Right renal pelvis (tissue), 4 donors: ENCODE measurements around the gene HOXA5. TPM values are rescaled to one million over a fixed set of nuclear protein-coding genes. Genes with fewer than 3 reads are reported as not detected.
A peak's percentile ranks its signal among the peaks of the same experiment; 100 is the strongest.

ENCODE experiments used
- DNase-seq, 4 donors: peaks; one replicate each; pipeline ENCODE4 v3.0.0-alpha.2; 2013; ENCODE audit warnings: low read depth in 4 of 4, low spot score in 3 of 4, missing footprints in 1 of 4
- polyA plus RNA-seq, 4 donors: library from polyadenylated mRNA; unstranded; fragments of 120-200 nt; gene quantifications; one replicate each; pipeline ENCODE4 v1.2.1, GENCODE V29; 2013; ENCODE audit not compliant: insufficient read length in 4 of 4

HOXA5 gene
- polyA plus RNA-seq: 10 to 100 TPM; 71.9 to 83.8 (median 78.1) TPM

DNA sequence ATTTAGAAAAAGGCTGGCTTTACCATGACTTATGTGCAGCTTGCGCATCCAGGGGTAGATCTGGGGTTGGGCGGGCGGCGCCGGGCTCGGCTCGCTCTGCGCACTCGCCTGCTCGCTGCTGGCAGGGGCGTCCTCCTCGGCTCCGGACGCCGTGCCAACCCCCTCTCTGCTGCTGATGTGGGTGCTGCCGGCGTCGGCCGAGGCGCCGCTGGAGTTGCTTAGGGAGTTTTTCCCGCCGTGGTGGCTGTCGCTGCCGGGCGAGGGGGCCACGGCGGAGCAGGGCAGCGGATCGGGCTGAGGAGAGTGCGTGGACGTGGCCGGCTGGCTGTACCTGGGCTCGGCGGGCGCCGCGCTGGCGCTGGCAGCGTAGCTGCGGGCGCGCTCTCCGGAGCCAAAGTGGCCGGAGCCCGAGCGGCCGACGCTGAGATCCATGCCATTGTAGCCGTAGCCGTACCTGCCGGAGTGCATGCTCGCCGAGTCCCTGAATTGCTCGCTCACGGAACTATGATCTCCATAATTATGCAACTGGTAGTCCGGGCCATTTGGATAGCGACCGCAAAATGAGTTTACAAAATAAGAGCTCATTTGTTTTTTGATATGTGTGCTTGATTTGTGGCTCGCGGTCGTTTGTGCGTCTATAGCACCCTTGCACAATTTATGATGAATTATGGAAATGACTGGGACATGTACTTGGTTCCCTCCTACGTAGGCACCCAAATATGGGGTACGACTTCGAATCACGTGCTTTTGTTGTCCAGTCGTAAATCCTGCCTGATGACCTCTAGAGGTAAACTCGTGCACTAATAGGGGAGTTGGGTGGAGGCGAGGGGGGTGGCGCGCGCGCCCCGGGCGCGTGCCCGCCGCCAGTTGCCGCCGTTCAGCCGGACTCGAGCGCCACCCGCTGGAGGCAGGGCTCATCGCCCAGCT lies at the start of gene HOXA5:
TSS of gene HOXA5 (minus strand) at position 659 of the 927 bp plus-strand sequence. CDS start at position 585, 74 bp downstream.
- peak in 2 of 4 donors; percentile 88 to 90 for DNase-seq

DNA sequence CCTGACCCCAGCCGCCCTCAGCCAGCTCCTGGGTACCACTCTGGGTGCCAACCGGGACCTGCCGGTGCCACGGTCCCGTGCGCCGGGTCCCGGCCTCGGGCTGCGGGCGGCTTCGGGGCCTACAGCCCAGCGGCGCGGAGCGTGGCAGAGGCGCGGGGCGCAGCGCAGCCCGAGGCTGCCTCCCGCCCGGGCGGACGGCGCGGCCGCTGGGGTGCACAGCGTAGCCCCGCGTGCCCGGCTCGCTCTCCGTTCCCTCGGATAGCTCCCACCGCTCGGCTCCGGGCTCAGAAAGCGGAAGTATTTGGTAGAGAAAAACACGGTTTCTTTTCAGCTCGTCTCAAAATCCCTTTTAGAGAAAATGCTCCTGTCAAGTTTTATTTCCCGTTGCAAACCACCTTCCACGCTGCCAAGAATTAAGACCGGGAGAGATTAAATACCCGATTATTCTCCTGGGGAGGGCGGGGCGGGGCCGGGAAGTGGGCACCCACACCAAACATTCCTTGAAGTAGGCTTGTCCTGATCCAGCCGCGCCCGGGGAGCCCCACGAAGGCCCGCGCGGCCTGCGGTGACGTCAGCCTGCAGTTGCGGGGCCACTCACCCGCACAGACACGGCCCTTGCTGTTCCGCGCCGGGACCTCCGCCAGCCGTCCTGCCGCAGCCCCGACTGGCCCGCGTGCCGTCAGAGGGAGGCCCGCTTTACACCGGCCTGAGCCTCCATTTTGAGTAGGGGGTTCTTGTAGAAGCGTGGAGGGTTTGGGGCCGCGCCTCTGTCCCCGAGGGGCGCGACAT lies 49.3 kb upstream of the HOXA5 start:
- no peak for DNase-seq

DNA sequence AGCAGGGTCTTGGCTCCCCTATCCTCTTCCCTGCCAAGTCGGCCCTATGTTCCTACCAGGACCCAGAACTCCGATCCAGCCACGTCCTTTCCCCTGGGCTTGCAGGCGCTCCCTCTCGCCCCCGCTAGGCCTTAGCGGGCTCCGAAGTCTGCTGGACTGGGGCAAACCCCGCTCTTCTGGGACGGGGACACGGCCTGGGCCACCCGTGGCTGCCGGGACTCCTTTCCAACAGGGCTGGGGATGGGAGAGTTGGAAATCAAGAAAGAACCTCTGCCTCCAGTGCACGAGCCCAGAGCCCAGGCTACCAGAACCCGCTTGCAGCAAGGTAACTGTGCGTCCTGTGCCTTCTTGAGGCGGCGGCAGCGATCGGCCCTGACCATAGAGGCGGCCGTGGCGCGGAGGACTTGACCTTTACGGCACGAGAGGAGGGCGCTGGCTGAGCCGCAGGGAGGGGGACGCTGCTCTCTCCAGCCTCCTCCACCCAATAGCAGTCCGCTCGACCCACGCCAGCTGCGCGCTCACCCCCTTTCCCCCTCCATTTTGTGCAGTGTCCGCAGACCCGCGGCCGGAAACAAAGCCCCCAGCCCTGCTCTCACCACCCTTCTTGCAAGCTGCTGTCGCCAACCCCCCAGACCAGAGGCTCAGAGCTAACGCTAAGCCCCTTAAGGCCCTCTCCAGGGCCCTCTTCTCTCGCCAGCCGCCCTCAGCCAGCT lies 48.5 kb upstream of the HOXA5 start:
- DNase-seq: no peak

DNA sequence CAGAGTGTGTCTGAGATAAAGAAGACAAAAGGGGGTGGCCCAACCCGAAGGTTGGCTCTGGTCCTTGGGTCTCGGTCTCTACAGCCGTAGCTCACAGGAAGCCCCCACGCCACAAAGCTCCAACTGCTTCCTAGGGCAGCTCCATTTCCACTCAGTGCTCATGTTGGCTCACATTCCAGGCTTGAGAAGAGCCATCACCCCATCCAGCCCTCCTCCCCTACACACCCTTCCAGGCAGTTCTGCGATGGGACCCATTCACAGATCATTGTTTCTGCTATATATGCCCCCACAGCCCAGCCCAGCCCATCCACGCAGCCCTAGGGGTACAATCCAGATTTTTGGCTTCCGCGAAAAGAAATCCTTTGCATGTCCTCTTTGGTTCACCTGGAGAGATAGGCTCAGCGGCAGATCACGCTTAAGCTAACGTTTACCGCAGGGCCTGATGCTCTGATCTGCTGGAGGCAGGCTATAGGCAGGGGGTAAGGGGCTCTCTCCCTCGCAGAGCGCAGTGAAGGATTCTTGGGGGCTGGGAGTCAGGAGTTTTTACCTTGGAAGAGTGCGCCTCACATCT lies 47.8 kb upstream of the HOXA5 start:
- no peak for DNase-seq

DNA sequence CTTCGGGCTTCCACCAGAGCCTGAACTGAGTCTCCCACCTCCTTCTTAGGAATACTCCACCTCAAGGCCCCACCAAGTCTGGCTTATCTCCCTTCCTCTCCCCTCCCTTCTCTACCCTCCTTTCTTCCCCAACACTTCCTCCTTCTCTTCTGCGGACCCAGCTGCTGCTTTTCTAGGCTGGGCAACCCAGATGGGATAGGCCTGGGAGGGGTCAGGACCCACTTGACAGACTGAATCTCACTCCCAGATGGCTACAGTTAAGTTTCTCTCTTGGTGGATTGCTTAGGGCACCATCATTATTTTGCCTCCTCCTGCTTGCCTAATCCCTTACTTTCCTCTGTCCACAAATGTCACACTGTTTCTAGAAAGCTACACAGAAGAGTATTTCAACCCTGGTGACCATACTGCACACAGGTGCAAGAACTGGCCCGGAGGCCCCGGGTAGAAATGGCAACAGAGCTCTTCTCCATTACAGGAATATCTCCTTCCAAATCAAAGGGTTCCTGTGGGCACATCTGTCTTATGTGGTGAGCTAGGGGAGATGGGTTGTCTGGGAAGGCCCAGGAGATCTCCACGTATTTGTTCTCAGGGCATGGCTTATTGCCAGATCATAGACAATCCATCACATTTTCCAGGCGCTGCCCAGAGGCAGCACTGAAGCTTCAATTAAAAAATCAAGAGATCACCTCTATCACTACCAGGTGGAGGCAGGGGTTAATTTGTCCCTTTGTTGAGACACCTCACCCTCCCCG lies 46.7 kb upstream of the HOXA5 start:
- DNase-seq: no peak

DNA sequence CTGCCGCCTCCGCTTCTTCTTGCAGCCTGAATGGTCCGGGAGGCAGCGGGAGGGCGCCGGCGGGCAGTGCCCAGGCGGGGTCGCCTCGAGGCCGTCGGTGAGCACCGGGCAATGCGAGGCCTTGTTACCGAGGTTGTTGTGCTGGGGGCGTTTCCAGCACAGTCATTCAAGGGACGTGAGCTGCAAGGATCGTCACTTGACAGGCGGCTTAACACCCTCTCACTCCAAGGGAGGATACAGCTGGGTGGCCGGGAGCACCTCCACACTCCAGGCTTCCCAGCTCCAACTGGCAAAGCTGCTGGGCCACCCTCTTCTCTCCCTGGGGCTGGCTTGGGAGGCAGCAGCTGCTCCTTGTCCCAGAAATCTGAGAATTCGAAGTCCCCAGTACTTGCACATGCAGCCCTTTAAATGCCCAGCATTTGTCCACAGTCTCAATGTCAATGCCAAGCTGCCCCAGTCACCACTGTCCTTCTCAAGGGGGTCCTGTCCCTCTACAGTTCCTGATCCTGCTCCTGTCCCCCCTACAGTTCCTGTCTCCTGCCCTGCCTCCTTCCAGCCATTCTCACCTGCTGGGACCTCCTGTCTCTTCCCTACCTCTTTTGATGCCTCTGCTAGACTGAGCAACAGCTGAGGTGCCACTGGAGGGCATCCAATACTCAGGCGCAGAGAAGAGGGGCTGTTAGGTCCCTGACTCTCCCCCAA lies 46.0 kb upstream of the HOXA5 start:
- DNase-seq: no peak

DNA sequence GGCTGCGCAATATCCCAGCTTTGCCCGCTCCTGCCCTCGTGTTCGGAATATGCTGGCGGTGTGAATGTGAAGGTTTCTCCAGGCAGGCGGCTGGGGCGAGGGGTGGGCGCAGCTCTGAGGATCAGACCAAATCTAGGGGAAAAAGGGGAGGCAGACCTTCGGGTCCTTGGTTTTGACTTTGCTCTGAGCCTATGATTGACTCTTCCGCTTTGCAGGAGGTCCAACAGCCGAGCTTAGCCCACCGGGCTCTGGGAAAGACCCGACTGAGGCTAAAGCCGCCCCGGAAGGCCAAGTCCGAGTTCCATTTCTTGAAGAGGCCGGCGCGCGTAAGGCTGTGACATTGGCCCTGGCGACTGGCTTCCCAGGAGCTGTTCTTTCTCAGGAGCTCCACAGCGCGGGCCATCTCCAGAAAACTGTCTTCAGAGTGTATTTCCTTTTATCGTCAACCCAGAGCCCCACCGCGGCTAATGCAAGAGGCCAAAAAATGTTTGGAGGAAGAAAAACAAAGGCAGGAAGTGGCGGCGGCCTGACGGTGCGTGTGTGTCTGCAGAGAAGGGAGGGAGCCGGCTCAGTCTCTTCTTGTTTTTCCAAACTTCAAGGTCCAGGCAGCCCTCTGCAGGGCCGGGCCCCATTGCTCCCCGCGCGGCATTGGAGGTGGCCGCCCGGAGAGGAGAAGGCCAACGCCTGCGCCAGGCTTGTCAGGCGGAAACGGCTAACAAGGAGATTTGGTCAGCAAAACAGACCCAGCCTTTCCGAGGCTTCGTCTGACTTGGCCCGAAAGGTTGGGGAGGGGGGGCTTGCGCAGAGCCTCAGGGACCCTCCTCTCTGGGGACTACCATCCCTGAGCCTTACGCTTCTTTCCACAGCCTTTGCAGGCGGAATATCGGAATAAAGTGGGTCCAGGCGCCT lies 45.2 kb upstream of the HOXA5 start:
- no peak for DNase-seq

DNA sequence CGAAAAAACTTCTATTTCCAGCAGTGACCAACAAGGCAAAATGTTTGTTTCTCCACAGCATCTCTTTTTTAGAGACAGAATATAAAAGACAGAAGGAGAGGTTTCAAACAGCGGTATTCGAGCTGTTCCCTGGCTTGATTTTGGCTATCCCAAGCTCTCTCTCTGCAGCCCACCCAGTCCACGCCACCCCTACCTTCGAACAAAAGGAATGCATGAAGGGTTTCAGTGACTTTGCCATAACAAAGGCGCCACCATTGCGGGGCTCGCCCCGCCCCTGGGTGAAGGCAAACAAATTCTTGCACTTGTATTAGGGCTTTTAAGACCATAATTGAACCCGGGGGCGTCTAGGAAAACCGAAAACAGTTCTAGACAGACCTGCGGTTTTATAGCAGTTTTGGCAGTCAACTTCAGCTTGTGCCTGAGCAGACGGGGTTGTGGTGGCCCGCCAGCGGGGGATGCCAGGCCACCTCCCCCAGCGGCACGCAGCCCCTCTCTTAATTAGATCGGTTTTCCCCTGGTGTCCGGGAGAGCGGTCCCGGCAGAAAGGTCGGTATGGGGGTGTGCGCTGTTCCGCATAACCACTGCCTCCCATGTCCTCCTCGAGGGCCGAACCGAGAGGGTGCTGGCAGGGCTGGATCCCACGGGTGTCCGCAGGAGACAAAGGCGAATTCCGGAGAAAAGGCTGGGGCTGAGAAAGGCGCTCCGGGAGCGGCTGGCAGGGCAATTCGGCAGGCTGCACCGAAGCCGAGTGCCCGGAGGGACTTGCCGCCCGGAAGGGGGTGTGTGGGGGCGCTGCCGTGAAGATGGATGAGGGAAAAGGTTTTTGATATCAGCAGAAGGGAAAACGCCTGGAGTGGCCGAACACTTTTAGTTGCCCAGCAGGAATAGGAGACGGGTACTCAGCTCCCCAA lies 44.2 kb upstream of the HOXA5 start:
- DNase-seq: no peak

DNA sequence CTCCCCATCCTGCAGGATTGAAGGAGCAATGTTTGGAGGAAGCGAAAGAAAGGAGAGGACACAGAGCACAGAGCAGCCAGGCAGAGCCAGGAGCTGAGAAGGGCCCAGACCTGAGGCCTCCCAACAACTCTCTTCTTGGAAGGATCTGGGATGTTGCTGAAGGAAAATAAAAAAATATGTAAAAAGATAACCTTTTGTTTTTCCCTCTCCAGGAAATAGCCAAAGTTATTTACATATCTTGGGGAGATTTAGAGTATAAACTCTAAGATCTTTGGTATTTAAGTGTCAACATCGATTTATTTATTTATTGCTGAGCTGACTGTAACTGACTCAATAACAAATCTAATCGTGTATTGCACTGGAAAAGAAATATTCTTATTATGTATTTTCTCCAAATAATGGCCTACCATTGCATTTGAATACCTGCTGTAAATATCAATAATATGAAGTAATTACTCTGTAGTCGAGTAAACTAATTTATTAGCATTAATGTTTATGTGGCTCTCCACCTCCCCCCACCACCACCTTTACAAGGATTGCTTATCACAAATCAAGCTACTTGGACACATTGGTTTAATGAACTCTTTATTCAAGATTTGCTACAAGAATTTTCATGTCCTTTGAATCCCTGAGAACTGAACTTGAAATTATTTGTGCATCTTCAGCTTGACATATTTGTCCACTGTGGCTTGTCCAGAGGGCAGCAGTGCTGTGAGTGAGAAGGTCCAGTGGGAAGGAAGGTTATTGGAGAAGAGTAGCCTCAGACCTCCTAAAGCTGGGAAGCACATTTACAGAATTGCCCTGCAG lies 43.4 kb upstream of the HOXA5 start:
- no peak for DNase-seq

DNA sequence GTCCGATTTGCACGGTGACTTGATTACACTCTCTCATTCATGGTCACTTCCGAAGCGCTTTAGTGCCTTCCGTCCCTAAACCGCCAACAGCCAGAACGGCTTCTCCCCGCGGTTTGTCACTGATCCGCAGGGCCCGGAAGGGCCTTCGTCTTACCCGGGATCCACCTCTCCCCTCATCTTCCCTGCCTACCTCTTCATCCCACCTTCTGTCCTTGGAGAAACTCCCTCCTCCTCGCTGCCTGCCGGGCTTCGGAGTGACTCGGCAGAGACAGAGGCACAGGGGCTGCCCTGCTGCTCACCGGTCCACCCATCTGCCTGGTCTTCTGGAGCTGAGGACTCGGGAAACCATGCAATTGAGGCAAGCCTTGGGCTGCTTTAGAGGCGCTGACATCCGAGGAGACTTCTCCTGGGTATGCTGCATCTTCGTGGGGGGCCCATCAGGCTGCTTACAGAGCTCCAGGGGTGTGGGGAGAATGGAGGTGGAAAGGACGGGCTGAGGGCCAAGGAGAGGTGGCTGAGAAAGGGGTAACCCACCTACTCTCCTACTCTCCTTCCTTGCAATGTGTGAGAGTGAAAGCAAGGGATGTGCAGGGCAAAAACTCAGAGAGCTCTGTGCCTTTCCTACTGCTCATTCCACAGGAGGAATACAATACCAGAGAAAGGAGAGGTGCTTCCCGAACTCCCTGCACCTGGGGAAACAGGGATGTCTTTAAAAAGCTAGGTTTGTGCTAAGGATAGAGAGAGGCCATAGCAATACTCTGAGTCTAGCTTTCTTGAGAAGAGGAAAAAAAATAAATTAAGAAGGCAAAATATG lies 42.6 kb upstream of the HOXA5 start:
- no peak for DNase-seq

DNA sequence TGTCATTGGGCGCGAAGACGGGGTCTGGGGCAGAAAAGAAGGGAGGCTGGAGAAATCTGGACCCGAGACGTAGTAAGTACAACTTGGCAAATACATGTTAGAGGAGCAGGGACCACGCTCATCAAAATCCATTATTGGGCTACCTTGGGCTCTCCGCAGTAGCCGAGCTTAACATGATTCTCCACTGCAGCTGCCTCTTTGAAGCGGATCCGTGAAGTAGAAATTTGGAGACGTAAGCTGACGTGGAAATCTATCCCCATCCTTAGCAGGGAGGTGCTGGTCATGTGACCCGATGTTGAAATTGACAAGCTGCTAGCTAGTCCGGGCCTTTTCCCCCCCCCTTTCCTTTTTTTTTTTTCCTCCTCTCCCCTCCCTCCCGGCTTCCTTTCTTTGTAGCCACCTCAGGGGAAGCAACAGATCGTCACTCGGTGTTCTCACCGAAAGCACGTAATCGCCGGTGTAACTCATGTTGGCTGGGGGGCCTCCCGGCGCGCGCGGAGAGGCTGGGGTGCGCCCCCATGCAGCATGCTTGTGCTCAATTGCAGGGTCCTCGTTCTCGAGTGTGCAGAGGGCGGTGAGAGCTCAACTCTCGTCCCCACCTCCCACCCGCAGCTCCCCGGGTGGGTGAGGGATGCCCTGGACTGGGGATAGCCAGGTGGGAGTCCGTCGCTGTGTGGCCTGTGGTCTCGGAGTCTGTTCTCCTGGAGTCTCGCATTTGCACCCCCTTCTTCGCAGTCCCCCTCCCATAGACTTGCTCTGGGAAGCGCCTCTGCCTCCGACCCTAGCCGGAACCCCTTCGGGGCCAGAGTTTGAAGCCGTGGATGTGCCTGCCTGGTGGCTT lies 41.8 kb upstream of the HOXA5 start, which contains the start of gene HOXA11:
TSS of gene HOXA11 (minus strand) at position 220 of the 841 bp plus-strand sequence. CDS start at position 132, 88 bp downstream.
- DNase-seq: peak in 3 of 4 donors; percentile 88 to 95 (median 92)

DNA sequence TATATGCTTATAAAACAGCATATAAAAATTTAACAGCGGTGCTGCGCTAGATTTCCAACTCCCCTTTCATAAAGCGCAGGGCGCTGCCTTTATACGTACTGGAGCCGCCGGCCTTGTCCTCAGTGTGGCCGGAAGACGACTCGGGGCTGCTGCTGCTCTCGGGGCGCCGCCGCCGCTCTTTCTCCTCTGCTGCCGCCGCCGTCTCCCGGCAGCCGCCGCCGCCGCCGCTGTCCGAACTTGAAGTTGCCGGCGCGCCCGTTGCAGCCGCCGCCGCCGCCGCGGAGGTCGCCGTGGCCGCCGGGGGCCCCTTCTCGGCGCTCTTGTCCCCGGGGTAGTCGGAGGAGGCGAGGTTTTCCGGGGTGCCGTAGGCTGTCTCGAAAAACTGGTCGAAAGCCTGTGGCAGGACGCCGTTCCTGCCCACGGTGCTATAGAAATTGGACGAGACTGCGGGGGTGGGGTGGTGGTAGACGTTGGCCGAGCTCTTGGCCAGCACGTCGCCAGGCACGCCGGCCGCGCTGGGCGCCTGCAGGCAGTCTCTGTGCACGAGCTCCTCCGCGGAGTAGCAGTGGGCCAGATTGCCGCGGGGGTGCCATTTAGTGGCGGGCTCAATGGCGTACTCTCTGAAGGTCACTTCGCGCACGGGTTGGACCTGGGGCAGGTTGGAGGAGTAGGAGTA lies 41.0 kb upstream of the HOXA5 start:
- DNase-seq: no peak

DNA sequence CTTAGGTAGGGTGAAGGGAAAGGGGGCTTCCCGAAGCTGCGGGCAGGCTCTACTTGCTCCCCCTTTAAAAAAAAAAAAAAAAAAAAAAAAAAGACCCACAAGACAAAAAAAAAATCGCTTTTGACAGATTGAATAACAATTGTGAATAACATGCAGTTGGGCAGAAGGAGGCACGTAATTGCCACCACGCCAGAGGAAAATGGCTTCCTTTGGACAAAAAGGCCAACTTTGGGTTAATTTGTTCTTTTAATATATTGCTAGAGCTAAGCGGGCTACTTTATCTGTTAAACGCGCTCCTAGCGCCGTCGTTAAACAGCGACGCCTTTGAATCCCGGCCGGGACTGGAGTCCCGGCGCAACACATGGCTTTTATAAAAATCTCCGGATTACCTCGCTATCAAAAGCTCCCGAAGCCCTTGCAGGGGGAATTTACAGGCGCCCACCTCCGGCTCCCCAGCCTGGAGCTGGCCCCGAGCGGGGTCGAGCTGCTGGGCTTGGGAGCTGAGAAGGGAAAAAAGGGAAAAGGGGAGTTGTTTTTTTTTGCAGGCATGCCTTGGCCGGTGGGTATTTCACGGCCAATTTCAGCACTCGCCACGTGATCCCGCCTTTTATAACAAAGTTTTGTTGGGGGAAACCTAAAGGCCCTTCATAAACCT lies 40.3 kb upstream of the HOXA5 start:
- DNase-seq: no peak
